Stimulated activated memory B cell treated with anti-CD40 and anti-IgM and Interleukin-4, amounts not matched to agents 10 μg/mL and 1 μg/mL and 100 μg/mL, for 72 hours (primary cell): Measurements from ENCODE around the gene DCTN2.
"Not testable (repeated sequence)": the region's sequence is repeated elsewhere in the genome, so short reads cannot be mapped to it uniquely, and the experiment has no call there.

ENCODE experiments used
- ATAC-seq: fragments of 150-1000 bp; cut with Tn5 transposase; 2 replicates; pipeline ENCODE4 v1.10.0; 2021
- H3K27ac Mint-ChIP-seq: one replicate; pipeline ENCODE4 v1.8.0; 2022; ENCODE audit warnings: mild to moderate bottlenecking, mixed read lengths
- H3K27me3 Mint-ChIP-seq: one replicate; pipeline ENCODE4 v1.8.0; 2022; ENCODE audit warnings: mixed read lengths
- H3K36me3 Mint-ChIP-seq: one replicate; pipeline ENCODE4 v1.8.0; 2022; ENCODE audit warnings: mixed read lengths
- H3K4me1 Mint-ChIP-seq: one replicate; pipeline ENCODE4 v1.8.0; 2022; ENCODE audit warnings: mixed read lengths
- H3K4me3 Mint-ChIP-seq: one replicate; pipeline ENCODE4 v1.8.0; 2022; ENCODE audit warnings: mild to moderate bottlenecking, moderate library complexity, mixed read lengths
- H3K9me3 Mint-ChIP-seq: one replicate; pipeline ENCODE4 v1.8.0; 2022; ENCODE audit warnings: mixed read lengths

Gene DCTN2

DNA sequence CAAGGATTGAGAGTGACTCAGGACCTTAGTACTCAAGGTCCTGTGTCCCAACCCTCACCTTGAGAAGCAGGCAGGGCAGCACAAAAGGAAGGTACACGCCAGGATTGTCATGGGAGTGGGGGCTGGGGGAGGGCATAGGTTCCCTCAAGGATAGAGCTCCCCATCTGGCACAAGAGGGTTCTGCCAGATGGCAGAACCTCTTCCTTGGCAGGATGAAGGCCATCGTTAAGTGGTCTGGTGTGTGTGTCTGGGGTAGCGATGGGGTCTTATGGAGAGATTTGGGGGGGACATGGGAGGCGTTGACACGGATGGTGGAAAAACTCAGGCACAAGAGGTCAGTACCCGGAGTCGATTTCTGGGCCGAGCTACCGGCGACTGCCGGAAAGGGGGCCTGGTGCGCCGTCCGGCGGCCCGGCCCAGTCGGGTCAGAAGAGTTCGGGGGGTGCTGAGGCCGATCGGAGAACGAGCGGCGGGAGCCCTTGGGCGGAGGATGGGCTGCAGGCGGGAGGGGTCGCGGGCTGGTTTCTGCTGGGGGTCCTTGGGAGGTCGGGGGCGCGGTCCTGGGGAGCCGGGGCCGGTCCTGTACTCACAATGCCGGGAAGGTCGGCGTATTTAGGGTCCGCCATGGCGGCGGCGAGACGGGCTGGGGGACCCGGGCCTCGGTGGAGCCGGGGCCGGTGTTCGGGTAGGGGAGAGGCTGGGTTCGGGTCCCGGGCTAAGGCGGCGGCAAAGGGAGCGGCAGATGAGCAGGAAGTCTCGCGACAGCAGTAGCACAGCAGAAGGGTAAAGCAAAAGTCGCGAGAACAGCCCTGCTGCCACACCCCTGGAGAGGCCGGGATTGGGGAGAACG is at the start of gene DCTN2:
DCTN2 (minus strand) TSS at position 755 of the 850 bp plus-strand sequence; CDS start at position 626, 129 bp downstream.
- Mint-ChIP-seq H3K27ac (peak within 1 kb of the TSS; percentile 85), H3K4me3 (peak within 1 kb of the TSS; percentile 93), H3K9me3 (no peaks in the 10 kb centered on the region), H3K4me1 (peaks cover 50% of the 10 kb centered on the region), H3K27me3 (peaks cover 8% of the 10 kb centered on the region), H3K36me3 (no peaks in the 10 kb centered on the region)
- ATAC-seq = peak; percentile 98

- no peaks in the 10 kb centered on the region for H3K9me3 Mint-ChIP-seq
- no peak overlapping the region for H3K27ac Mint-ChIP-seq
- H3K27me3 Mint-ChIP-seq = no peaks in the 10 kb centered on the region
- peaks cover 26% of the 10 kb centered on the region for H3K36me3 Mint-ChIP-seq
- H3K4me3 Mint-ChIP-seq = no peak overlapping the region
- no peak for ATAC-seq
- H3K4me1 Mint-ChIP-seq = peaks cover 24% of the 10 kb centered on the region
These were observed 46.2 kb upstream of the DCTN2 start for GRCh38 chr12:57593187-57593586.

DNA sequence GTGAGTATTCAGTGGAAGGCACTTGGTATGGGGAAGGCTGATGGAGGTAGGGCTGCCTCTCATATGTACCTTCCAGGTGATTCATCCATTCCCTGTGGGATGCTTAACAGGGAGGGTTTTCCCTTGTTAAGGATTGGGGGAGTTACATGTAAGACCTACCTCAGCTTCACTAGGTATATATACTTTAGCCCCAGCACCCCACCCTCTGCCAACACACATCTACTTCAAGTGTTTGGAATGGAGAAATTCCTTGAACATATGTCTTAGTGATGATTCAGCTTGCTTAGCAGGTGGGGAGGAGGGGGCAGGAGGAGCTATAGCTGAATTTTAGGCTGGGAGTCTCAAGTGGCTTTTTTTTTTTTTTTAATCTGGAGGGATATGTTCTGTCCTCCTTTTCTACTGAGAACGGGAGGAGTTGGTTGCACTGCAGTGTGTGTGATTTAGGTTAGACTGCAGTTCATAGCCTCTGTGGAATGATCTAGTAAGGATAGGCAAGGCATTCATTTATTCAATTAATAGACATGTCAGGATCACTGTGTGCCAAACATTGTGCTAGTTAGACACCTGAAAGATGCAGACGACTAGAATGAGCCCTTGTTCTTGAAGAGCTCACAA is 45.7 kb upstream of the DCTN2 start:
- peaks cover 24% of the 10 kb centered on the region for H3K4me1 Mint-ChIP-seq
- peaks cover 22% of the 10 kb centered on the region for H3K36me3 Mint-ChIP-seq
- H3K27ac Mint-ChIP-seq = no peak overlapping the region
- no peaks in the 10 kb centered on the region for H3K9me3 Mint-ChIP-seq
- no peak for ATAC-seq
- H3K4me3 Mint-ChIP-seq = peak overlapping the region; percentile 90
- no peaks in the 10 kb centered on the region for H3K27me3 Mint-ChIP-seq

- Mint-ChIP-seq H3K27ac (peak overlapping the region; percentile 81), H3K4me3 (peak overlapping the region; percentile 90), H3K4me1 (peaks cover 24% of the 10 kb centered on the region), H3K36me3 (peaks cover 14% of the 10 kb centered on the region), H3K9me3 (no peaks in the 10 kb centered on the region), H3K27me3 (no peaks in the 10 kb centered on the region)
- ATAC-seq = no peak
These were observed 44.9 kb upstream of the DCTN2 start for GRCh38 chr12:57591782-57592325.

GRCh38 chr12:57590864-57591781 is 44.1 kb upstream of the DCTN2 start, which contains the start of gene PIP4K2C:
TSS of gene PIP4K2C (plus strand) at chr12:57591192. CDS start at chr12:57591290, 98 bp downstream.
- no peaks in the 10 kb centered on the region for H3K9me3 Mint-ChIP-seq
- H3K4me1 Mint-ChIP-seq = peaks cover 24% of the 10 kb centered on the region
- ATAC-seq = peak; percentile 98
- peaks cover 10% of the 10 kb centered on the region for H3K36me3 Mint-ChIP-seq
- peak within 1 kb of the TSS; percentile 90 for H3K4me3 Mint-ChIP-seq
- H3K27me3 Mint-ChIP-seq = no peaks in the 10 kb centered on the region
- peak within 1 kb of the TSS; percentile 81 for H3K27ac Mint-ChIP-seq

- Mint-ChIP-seq H3K27ac (peak overlapping the region; percentile 81), H3K27me3 (no peaks in the 10 kb centered on the region), H3K36me3 (peaks cover 3% of the 10 kb centered on the region), H3K4me3 (peak overlapping the region; percentile 90), H3K4me1 (peaks cover 24% of the 10 kb centered on the region), H3K9me3 (no peaks in the 10 kb centered on the region)
- ATAC-seq = no peak
These were observed 43.5 kb upstream of the DCTN2 start for GRCh38 chr12:57590479-57590863.

GRCh38 chr12:57588951-57589610 is 42.1 kb upstream of the DCTN2 start:
- not testable (repeated sequence) for H3K36me3 Mint-ChIP-seq, H3K4me3 Mint-ChIP-seq, H3K9me3 Mint-ChIP-seq, ATAC-seq, H3K27ac Mint-ChIP-seq, H3K27me3 Mint-ChIP-seq
- peaks cover 24% of the 10 kb centered on the region for H3K4me1 Mint-ChIP-seq

DNA sequence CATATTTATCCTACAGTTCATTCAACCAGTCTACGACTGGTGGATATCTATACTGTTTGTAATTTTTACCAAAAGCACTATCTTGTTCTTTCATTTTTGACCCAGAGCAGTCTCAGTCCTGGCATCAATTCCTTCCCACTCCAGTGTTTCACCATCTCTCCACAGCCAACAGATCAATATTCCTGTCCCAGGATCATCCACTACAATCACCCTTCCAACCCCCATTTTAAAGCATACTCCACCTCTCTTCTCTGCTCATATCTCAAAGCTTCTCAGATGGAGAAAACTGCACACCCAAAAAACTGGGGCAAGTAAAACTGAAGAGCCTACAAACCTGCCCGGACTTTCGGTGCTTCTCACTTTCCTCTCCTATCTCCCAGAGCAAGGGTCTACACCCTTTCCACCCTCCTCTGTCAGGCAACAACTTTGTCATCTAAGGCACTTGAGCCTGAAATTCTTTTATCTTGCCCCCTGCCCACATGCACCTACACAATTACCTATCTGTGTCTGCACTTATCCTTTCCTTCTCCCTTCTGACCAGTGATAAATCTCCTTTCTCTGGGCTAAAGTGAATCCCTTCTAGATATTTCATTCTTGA is 39.9 kb upstream of the DCTN2 start:
- H3K9me3 Mint-ChIP-seq = no peaks in the 10 kb centered on the region
- H3K4me3 Mint-ChIP-seq = no peak overlapping the region
- H3K36me3 Mint-ChIP-seq = no peaks in the 10 kb centered on the region
- no peak overlapping the region for H3K27ac Mint-ChIP-seq
- H3K27me3 Mint-ChIP-seq = peaks cover 9% of the 10 kb centered on the region
- ATAC-seq = no peak
- H3K4me1 Mint-ChIP-seq = peaks cover 20% of the 10 kb centered on the region

DNA sequence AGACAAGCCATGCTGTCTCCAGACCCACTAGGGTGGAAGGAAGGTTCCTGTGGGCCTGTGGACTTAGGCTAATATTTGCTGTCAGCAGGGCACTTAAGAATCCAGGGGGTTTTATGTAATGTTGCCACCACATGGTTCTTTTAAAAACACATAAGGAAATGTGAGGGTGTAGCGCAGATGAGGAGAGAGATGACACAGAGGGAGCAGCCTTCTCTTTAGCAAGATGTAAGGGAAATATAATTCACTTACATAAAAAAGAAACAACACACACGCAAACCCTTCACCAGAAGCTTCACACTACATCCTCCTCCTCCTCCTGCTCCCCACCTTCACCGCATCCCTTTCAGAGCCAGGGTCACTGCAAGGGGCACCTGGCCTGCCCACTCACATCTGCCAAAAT is 39.1 kb upstream of the DCTN2 start:
- Mint-ChIP-seq H3K27ac (no peak overlapping the region), H3K4me3 (no peak overlapping the region), H3K27me3 (peaks cover 16% of the 10 kb centered on the region), H3K4me1 (peaks cover 13% of the 10 kb centered on the region), H3K9me3 (no peaks in the 10 kb centered on the region), H3K36me3 (no peaks in the 10 kb centered on the region)
- ATAC-seq = no peak

DNA sequence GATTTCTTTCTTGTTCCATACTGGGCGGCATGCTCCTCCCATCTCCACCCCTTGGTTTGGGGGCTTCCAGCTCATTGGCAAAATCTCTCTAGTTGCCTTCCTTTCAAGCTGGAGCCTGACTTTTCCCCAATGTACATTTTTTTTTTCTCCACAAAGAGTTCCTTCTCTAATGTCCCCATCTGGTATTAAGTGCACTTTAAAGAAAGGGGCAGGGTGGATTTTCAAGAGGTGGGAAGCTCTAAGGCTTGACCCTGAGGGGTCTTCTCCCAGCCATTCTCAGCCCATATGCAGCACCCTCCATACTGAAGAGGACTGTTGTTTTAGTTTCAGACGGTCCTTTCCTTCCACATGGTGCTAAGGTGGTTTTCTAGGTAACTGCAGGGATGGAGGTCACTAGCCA is 38.2 kb upstream of the DCTN2 start:
- Mint-ChIP-seq H3K36me3 (no peaks in the 10 kb centered on the region), H3K9me3 (no peaks in the 10 kb centered on the region), H3K4me1 (peaks cover 8% of the 10 kb centered on the region), H3K27me3 (peaks cover 25% of the 10 kb centered on the region), H3K4me3 (no peak overlapping the region), H3K27ac (no peak overlapping the region)
- ATAC-seq = no peak

DNA sequence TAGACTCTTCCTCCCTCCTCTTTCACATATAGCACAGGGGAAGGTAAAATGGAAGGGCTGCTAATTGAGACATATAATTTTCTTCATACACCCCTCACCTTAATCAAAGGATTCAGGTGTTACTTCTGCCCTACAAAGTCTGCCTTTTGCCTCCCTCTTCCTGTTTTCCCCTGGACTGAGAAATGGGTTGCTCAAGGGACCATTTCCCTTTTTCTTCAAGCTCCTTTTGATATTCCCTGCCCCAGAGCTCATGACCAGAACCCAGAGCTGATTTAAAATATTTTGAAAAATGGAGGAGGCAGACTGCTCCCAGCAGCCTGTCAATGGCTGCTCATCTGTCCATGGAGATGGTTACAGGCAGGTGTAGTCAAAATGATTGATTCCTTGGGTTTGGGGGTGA is 37.7 kb upstream of the DCTN2 start:
- no peaks in the 10 kb centered on the region for H3K9me3 Mint-ChIP-seq
- peaks cover 7% of the 10 kb centered on the region for H3K4me1 Mint-ChIP-seq
- no peaks in the 10 kb centered on the region for H3K36me3 Mint-ChIP-seq
- ATAC-seq = no peak
- H3K4me3 Mint-ChIP-seq = no peak overlapping the region
- H3K27me3 Mint-ChIP-seq = peaks cover 25% of the 10 kb centered on the region
- no peak overlapping the region for H3K27ac Mint-ChIP-seq

- Mint-ChIP-seq H3K4me3 (no peak overlapping the region), H3K36me3 (no peaks in the 10 kb centered on the region), H3K9me3 (no peaks in the 10 kb centered on the region), H3K27ac (no peak overlapping the region), H3K27me3 (peaks cover 25% of the 10 kb centered on the region), H3K4me1 (peaks cover 7% of the 10 kb centered on the region)
- ATAC-seq = no peak
These were observed 37.1 kb upstream of the DCTN2 start for GRCh38 chr12:57584050-57584449.

DNA sequence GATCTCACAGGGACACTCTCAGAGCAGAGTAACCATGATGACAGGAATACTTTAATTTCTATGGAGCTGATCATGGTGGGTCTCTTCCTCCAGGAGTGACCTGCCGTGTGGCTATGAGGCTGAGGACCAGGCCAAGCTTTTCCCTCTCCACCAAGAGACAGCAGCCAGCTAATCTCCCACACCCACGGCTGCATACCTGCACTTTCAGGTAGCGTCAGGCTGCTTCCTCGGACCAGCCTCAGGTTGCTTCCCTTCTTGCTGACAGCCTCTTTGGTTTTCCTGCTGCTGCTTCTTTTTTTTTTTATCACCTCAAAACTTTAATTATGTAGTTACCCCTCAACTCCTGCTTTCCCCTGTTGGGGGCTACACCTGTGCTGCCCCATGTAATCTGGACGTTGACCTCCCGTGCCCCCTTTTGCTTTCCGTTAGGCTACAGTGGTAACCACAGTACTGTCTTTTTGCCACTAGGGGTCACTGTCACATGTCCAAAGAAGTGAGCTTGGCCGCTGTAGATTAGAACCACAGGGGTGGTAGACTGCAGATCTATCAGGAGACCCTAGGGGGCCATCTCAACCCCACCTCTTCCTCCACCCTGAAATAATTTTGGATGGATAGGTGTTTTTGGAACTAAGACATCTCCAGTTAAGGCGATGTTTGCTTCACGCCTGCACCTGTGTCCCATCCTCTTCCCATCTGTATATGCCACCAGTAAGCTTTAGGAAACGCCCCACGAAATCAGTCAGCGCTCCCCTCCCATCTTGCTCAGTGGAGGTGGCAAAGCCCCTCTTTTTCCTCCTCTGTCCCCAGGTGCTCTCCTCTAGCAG is 36.2 kb upstream of the DCTN2 start:
- no peaks in the 10 kb centered on the region for H3K9me3 Mint-ChIP-seq
- no peak overlapping the region for H3K4me3 Mint-ChIP-seq
- H3K27ac Mint-ChIP-seq = no peak overlapping the region
- H3K36me3 Mint-ChIP-seq = no peaks in the 10 kb centered on the region
- peak; percentile 94 for ATAC-seq
- H3K27me3 Mint-ChIP-seq = peaks cover 25% of the 10 kb centered on the region
- H3K4me1 Mint-ChIP-seq = peaks cover 7% of the 10 kb centered on the region
